Left ventricle myocardium inferior (tissue), 1 donor: ENCODE results near the gene HSF2. TPM values are rescaled to one million over a fixed set of nuclear protein-coding genes. Genes with fewer than 3 reads are reported as not detected.
A peak's percentile ranks its signal among the peaks of the same experiment; 100 is the strongest.

Experiments
- DNase-seq: peaks from one replicate; pipeline ENCODE4 v3.0.0-alpha.2; 2020
- H3K27ac ChIP-seq: fragments of 200-600 bp; replicated peaks from 2 replicates; pipeline ENCODE4 v1.8.0; 2021
- H3K27me3 ChIP-seq: fragments of 200-600 bp; 2 replicates; pipeline ENCODE4 v1.8.0; 2021; ENCODE audit warnings: low read depth
- H3K36me3 ChIP-seq: fragments of 200-600 bp; 2 replicates; pipeline ENCODE4 v1.8.0; 2021
- H3K4me1 ChIP-seq: fragments of 200-600 bp; 2 replicates; pipeline ENCODE4 v1.8.0; 2021
- H3K4me3 ChIP-seq: fragments of 200-600 bp; 2 replicates; pipeline ENCODE4 v1.8.0; 2021; ENCODE audit warnings: mild to moderate bottlenecking, moderate library complexity
- H3K9me3 ChIP-seq: fragments of 200-600 bp; replicated peaks from 2 replicates; pipeline ENCODE4 v1.8.0; 2021
- intact Hi-C: fragments of 100-400 bp; cut with micrococcal nuclease; formaldehyde crosslinking; loops from one replicate; pipeline ENCODE4 v1.11.0; 2022
- total RNA-seq: library from RNA; stranded (reverse); fragmentation: NEBNext Ultra II Directional; extraction: Animal tissue kit (Norgen Biotek cat#: 25700); gene quantifications from one replicate; pipeline ENCODE4 v1.2.1, GENCODE V29; 2021
- TF ChIP-seq, protein P1 (sequence below): fragments of 200-600 bp; IDR thresholded peaks from 2 replicates; pipeline ENCODE4 v1.8.0; 2021; ENCODE audit warnings: antibody characterized with exemption, mild to moderate bottlenecking, borderline replicate concordance
- donor health status: DM: no; HTN: yes; CAD: no; lungs with severe emphysema.

The HSF2 gene
- total RNA-seq, 1 donor from 2014 or later: 21.0 TPM

DNA sequence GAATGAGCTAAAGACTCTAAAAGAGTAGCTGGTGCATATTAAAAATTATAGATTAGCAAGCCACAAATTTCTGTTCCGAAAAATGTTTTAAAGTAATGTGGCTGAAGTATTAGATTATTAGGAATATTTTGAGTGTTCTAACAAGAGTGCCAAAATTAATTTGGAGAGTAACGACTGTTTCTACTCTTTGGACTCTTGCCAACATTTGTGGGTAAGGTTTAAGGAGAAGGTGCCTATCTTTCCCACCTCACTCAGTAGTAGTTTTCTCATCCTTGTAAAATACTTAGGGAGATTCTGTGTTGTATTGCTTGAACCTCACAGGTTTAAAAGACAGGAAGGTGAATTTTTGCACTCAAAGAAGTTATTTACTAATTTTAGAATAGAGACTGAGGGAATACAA is 5.0 kb downstream of the HSF2 start:
- TF ChIP-seq, protein P1, sequence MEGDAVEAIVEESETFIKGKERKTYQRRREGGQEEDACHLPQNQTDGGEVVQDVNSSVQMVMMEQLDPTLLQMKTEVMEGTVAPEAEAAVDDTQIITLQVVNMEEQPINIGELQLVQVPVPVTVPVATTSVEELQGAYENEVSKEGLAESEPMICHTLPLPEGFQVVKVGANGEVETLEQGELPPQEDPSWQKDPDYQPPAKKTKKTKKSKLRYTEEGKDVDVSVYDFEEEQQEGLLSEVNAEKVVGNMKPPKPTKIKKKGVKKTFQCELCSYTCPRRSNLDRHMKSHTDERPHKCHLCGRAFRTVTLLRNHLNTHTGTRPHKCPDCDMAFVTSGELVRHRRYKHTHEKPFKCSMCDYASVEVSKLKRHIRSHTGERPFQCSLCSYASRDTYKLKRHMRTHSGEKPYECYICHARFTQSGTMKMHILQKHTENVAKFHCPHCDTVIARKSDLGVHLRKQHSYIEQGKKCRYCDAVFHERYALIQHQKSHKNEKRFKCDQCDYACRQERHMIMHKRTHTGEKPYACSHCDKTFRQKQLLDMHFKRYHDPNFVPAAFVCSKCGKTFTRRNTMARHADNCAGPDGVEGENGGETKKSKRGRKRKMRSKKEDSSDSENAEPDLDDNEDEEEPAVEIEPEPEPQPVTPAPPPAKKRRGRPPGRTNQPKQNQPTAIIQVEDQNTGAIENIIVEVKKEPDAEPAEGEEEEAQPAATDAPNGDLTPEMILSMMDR: no peak
- H3K27ac ChIP-seq: peak overlapping the region; percentile 89
- H3K36me3 ChIP-seq: no peaks in the 10 kb centered on the region
- no peak for DNase-seq
- H3K4me3 ChIP-seq: no peak overlapping the region
- no peaks in the 10 kb centered on the region for H3K9me3 ChIP-seq
- peaks cover 84% of the 10 kb centered on the region for H3K4me1 ChIP-seq
- no peaks in the 10 kb centered on the region for H3K27me3 ChIP-seq
- intact Hi-C loops: no loop called here

DNA sequence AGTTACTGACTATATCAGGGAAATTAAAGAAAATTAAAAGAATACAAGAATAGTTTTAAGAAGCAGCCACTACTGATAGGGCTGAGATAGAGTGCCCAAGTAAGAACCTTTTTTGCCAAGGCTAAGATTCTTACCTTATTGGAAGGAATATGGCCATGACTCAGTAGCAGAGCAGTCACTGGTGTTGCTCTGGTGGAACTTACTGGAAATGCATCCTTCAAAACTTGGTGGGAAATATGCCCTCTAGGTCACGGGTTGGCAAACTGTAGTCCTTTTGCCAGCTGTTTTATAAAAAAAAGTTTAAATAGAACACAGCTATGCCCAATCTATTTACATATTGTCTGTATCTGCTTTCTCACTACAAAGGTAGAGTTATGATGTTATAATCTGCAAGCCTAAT is 6.0 kb downstream of the HSF2 start:
- H3K4me3 ChIP-seq: no peak overlapping the region
- DNase-seq: no peak
- no peaks in the 10 kb centered on the region for H3K36me3 ChIP-seq
- peaks cover 76% of the 10 kb centered on the region for H3K4me1 ChIP-seq
- no peaks in the 10 kb centered on the region for H3K27me3 ChIP-seq
- intact Hi-C loops: no loop called here
- no peak overlapping the region for H3K27ac ChIP-seq
- no peaks in the 10 kb centered on the region for H3K9me3 ChIP-seq
- TF ChIP-seq, protein P1: peak; percentile 15

DNA sequence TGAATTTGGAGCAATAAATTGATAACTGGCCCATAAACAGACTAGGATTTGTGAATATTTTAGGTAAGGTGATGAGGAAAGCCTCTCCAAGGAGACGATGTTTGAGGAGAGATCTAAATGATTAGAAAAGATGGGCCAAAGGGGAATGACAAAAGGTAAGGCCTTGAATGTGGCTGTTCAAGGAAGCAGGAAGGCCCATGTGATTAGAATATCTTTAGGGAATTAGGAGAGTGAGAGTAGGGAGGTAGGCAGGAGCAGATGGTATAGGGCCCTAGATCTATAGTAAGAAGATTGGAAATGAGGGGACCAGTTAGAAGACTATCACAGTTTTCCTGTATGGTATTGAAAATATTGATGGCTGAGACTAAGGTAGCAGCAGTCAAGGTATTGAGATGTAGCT is 6.7 kb downstream of the HSF2 start:
- no peak for DNase-seq
- Histone ChIP-seq H3K27me3 (no peaks in the 10 kb centered on the region), H3K4me1 (peaks cover 72% of the 10 kb centered on the region), H3K4me3 (no peak overlapping the region), H3K27ac (no peak overlapping the region), H3K9me3 (no peaks in the 10 kb centered on the region), H3K36me3 (no peaks in the 10 kb centered on the region)
- TF ChIP-seq, protein P1: no peak
- intact Hi-C loops: no loop called here

DNA sequence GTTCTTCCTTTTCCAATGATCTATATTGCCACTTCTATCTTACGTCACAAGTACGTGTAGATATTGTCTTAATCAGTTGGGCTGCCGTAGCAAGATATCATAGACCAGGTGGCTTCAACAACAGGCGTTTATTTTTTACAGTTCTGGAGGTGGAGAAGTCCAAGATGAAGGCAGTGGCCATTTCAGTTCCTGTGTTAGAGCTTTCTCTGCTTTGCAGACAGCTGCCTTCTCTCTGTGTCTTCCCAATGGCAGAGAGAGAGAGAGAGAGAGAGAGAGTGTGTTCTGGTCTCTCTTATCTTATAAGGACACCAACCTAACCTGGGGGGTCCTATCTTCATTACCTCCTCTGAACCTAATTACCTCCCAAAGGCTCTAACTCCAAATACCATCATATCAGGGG is 8.3 kb downstream of the HSF2 start:
- H3K9me3 ChIP-seq: no peaks in the 10 kb centered on the region
- H3K4me3 ChIP-seq: no peak overlapping the region
- H3K27ac ChIP-seq: no peak overlapping the region
- TF ChIP-seq, protein P1: no peak
- H3K36me3 ChIP-seq: peaks cover 6% of the 10 kb centered on the region
- no peak for DNase-seq
- no peaks in the 10 kb centered on the region for H3K27me3 ChIP-seq
- intact Hi-C loops: no loop called here
- peaks cover 62% of the 10 kb centered on the region for H3K4me1 ChIP-seq

DNA sequence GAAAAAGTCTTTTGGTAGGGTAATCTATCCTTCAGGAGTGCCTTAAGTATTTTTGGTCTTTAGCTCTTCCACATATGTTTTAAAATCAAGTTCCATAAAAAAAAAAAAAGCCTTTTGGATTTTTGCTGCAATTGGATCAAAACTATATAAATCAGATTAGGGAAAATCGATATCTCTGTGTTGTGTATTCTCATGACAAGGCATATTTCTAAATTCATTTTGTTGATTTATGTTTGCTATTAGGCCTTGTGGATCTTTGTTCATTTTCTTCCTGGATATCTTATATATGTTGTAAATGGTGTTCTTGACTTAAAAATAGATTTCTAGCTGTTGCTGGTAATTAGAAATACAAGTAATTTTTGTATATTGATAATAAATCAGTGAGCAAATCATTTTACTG is 8.8 kb downstream of the HSF2 start:
- Histone ChIP-seq H3K36me3 (peaks cover 11% of the 10 kb centered on the region), H3K27ac (no peak overlapping the region), H3K4me3 (no peak overlapping the region), H3K27me3 (no peaks in the 10 kb centered on the region), H3K4me1 (peaks cover 59% of the 10 kb centered on the region), H3K9me3 (no peaks in the 10 kb centered on the region)
- TF ChIP-seq, protein P1: no peak
- intact Hi-C loops: no loop called here
- DNase-seq: no peak
